OCI-M2 (cell line): ENCODE results near the gene IQSEC1.

Experiments
- DNase-seq: peaks from one replicate; lab custom pipeline; 2025; ENCODE audit not compliant: unreplicated experiment; lab: John Stamatoyannopoulos, UW

The IQSEC1 gene

GRCh38 chr3:13086531-13086981 is 13.3 kb upstream of the IQSEC1 start:
- DNase-seq: no peak

GRCh38 chr3:13085846-13086179 is 12.6 kb upstream of the IQSEC1 start:
- DNase-seq: no peak

DNA sequence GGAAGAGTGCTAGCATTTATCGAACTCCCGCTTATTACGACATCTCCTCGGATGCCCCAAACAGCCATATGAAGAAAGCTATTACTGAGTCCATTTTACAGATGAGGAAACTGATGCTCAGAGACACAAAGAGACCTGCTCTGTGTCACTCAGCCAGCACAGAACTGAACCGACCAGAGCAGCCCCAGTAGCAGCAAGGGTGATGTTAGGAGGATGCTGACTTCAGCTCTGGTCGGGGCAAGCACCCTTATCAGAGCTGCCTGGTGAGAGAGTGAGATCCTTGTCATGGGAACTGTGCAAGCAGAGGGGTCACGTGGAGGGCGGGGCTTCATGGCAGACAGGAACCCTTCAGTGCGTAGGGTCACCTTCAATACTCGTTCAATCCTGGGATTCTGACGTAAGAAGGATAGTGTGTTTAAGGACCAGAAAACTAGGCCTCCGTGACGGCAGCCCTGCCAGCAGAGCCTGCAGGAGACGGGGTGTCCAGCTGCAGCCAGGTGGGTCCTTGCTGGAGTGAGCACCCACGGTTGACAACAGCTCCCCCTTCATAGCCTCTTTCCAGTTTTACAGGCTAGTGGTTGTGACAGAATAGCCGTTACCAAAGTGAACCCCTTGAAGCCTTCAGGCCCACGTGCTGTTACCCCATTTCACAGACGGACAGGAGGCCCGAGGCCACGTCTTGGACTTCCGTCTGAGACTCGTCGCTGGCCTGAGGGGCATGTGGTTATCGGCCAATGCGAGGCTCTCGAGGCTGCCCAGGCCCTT is 12.0 kb upstream of the IQSEC1 start:
- DNase-seq: no peak

- DNase-seq: no peak
Measured at GRCh38 chr3:13083898-13084297, 10.7 kb upstream of the IQSEC1 start.

DNA sequence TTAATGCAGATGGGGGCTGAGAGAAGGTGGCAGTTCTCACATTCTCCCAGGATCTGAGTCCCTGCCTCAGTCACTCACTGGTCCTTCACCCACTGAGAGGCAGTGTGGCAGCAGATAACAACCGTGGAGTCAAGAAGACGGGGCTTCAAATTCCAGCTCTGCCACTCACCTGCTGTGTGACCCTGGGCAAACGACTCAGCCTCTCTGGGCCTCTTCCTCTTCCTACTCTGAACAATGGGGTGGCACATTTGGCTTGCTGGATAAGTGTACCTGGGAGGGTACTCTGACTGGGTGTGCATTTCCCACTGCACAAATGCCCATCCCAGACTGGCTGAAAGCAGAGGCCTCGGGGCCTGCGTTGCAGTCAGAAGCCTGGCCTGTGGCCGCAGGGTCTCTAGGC is 10.0 kb upstream of the IQSEC1 start:
- no peak for DNase-seq

DNA sequence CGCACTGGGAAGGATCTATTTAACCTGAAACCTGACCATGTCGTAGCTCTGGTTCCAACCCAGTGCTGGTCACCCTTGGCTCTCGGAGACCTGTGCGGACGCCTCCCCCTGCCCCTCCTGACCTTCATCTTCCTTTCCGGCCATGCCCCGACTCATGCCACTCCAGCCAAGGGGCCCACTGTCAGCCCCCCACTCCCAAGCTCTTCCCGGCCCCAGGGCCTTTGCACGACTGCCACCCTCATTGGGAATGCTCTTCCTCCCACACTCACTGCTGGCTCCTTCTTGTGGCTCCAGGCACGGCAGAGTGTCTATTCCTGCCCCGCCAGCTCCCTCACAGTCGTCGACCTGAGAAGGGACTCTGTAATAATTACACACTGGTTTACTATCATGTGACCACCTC is 9.4 kb upstream of the IQSEC1 start:
- no peak for DNase-seq

- no peak for DNase-seq
Measured at GRCh38 chr3:13081603-13082360, 8.6 kb upstream of the IQSEC1 start.

DNA sequence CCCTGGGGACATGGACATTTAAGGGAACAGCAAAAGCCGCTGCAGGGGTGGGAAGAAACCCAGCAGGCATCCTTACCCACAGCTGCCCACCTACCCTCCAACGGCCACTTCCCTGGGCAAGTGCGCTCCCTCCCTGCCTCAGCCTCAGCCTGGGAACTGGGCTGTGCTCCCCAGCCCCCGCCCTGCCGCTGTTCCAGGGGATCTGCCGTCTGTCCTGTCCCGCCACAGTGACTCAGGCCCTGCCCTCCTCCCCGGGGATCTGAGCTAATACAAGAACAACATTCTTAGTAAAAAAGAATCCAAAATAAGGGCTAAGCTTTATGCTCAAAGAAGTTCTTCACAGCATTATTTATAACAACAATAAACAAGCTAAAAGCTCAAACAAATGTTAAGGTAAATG is 7.4 kb upstream of the IQSEC1 start:
- DNase-seq: no peak

DNA sequence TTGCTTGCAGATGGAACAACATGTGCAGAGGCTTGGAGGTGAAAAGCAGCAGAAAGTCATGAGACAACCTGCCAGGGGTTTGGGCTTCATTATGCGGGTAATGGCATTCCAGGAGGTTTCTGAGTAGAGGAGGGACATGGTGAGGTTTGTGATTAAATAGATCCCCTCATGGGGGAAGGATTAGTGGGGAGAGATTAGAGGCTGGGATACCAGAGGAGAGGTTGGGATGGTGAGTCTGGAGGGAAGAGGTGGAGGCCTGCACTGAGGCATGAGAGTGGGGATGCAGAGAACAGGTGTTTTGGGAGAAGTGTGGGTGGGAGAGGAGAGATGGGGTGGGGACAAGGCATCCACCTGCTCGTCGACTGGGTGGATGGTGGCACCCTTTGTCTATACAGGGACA is 6.8 kb upstream of the IQSEC1 start:
- DNase-seq: no peak

DNA sequence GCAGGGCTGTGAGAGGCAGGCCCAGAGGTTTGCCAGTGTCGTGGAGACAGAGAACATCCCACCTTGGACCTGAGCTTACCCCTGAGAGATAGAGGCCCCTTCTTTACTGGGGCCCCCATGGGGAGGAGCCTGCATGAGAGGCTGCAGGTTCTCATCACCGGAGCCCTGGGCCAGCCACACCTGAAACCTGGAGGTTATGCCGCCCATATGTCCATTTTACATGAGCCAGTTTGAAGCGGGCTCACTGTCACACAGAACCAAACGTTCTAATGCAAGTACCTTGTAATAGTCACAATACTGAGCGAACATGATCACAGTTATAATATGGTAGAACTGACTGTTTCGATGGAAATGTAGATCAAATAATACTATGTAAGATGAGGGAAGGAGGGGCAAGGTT is 6.3 kb upstream of the IQSEC1 start:
- DNase-seq: no peak

DNA sequence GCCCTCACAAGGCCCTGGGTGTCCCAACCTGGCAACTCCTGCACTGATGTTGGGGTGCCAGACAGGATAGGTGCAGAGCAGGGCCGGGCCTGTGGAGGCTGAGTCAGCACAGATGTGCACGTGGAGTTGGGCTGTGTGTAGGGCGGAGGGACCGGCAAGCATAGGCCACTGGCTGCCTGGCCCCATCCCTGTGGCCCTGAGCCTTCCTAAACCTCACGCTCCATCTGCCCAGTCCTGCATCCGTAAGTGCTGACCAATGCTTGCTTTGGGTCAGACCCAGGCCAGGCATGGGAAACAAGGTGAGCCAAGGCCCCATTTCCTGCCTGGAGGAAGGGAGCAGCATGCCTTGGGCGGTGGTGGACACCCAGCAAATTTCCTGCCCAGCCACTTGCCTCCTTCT is 5.8 kb upstream of the IQSEC1 start:
- no peak for DNase-seq

GRCh38 chr3:13078163-13078905 is 5.1 kb upstream of the IQSEC1 start:
- no peak for DNase-seq

GRCh38 chr3:13077431-13078162 is 4.4 kb upstream of the IQSEC1 start:
- no peak for DNase-seq

- no peak for DNase-seq
Measured at GRCh38 chr3:13075986-13076654, 2.9 kb upstream of the IQSEC1 start.

GRCh38 chr3:13075318-13075717 is 2.1 kb upstream of the IQSEC1 start:
- no peak for DNase-seq

- DNase-seq: no peak
Measured at GRCh38 chr3:13074006-13074375, 762 bp upstream of the IQSEC1 start.

- no peak for DNase-seq
Measured at GRCh38 chr3:13072600-13073325, 466 bp downstream of the IQSEC1 start.

DNA sequence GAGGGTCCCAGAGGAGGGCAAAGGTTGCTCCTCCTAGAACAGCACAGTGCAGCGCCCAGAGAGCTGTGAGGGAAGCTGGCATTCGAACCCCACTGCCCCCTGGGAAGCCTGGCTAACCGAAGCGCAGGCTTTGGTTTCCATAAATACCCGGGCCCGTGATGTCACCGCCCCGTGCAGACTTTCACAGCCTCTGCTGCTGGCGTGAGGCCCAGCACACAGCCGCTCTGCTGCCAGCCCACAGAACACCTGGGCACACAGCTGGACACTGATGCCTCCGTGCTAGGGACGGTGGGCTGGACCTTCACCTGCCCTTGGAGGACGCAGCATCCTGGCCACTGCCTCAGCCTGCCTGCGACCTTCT is 1.0 kb downstream of the IQSEC1 start:
- DNase-seq: no peak

DNA sequence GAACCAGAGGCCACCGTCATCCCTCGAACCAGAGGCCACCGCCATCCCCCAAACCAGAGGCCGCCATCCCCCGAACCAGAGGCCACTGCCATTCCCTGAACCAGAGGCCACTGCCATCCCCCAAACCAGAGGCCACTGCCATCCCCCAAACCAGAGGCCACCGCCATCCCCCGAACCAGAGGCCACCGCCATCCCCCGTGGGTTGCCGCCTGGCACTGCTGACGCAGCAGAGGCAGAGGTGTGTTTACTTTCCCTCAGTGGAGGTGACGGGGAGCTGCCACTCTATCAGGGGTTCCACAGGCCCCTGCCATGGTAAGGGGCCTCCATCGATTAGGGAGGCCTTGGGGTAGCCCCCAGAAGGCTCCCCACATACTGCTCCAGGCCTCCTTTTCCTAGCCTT is 1.5 kb downstream of the IQSEC1 start:
- DNase-seq: no peak

GRCh38 chr3:13070391-13071070 is 2.7 kb downstream of the IQSEC1 start:
- no peak for DNase-seq
